22Rv1 (cell line): Measurements from ENCODE around the gene EEPD1.

ENCODE experiments used
- ZFX ChIP-seq: fragments of 450-650 bp; IDR thresholded peaks from 2 replicates; pipeline ENCODE4 v1.6.1; 2017; ENCODE audit warnings: antibody characterized with exemption, borderline replicate concordance
- TF ChIP-seq, protein P1 (sequence below): fragments of 450-650 bp; IDR thresholded peaks from 2 replicates; pipeline ENCODE4 v1.5.1; 2017; ENCODE audit warnings: mild to moderate bottlenecking

DNA sequence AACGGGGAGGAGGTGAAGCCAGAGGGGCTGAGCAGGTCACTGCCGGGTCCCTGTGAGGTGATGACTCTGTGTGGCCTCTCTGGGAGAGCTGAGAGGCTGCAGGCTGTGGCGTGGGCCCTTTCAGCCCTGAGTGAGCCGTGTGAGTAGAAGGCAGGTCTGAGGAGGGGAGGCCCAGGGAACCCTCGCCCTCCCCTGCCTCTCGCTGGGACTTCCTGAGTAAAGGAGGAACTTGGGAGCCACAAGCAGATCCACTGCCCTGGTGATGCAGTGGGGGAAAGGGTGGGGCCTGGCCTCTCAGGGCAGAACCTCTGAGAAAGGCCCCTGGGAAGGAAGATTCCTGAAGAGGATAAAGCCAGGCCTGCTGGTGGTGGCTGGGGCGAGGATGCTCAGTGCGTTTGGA lies 22.8 kb downstream of the EEPD1 start:
- TF ChIP-seq, protein P1, sequence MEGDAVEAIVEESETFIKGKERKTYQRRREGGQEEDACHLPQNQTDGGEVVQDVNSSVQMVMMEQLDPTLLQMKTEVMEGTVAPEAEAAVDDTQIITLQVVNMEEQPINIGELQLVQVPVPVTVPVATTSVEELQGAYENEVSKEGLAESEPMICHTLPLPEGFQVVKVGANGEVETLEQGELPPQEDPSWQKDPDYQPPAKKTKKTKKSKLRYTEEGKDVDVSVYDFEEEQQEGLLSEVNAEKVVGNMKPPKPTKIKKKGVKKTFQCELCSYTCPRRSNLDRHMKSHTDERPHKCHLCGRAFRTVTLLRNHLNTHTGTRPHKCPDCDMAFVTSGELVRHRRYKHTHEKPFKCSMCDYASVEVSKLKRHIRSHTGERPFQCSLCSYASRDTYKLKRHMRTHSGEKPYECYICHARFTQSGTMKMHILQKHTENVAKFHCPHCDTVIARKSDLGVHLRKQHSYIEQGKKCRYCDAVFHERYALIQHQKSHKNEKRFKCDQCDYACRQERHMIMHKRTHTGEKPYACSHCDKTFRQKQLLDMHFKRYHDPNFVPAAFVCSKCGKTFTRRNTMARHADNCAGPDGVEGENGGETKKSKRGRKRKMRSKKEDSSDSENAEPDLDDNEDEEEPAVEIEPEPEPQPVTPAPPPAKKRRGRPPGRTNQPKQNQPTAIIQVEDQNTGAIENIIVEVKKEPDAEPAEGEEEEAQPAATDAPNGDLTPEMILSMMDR = no peak
- no peak for TF ChIP-seq ZFX
